NCI-H1694 treated with DMSO at 0.1 percent for 48 hours (cell line): ENCODE data around the gene ACAP2.
A peak's percentile ranks its signal among the peaks of the same experiment; 100 is the strongest.
"Not testable (repeated sequence)": the region's sequence is repeated elsewhere in the genome, so short reads cannot be mapped to it uniquely, and the experiment has no call there.

Source experiments
- DNase-seq: peaks from one replicate; lab custom pipeline; 2025; lab: John Stamatoyannopoulos, UW

The ACAP2 gene

DNA sequence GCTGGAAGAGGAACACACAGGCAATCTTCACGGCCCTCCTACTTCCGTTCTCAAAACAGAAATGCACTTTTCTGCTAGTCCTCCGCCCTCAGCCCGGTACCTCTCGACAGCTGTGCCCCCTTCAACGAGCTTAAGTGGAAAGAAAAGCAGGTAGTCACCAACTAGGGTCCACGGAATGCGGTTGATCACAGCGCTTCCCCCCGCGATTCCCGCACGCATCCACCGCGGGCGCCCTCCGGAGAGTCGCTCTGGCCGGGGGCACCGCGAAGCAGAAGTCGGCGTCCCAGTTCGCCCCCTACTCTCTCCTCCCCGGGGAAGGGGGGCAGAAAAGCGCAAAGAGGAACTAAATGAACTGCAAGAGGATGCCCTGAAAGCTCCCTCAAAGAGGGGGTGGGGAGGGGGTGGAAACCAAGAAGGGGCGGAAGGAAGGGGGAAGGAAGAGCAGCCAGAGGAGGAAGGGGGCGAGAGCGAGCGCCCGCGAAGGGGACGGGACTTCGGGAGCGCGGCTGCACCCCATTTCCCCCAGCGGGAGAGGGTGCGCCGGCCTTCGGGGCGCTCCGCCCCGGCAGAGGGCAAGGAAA, 738 bp downstream of the ACAP2 start:
- DNase-seq: peak; percentile 46

DNA sequence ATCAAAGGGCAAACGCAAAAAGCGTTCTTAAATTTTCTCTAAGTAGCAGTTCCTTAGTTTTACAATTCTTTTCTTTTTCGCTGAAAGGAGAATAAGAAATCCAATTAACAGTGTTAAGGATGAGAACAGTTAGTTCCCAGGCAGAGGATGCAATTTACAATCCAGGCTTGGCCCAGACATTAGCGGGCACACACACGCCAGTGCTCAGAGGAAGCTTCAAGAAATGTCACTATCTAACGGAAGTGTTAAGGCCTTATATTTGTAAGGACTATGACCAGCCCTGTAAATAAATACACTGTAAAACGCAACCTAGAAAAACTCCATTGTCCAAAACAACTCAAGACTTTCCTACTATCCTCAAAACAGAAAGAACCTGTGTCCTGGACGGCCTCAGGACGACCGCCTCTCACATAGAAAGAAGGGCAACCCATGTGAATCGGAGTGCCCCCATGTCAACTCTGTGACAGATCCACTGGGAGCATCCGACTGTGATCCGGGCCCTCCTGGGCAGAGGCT, 1.3 kb downstream of the ACAP2 start:
- DNase-seq: no peak

DNA sequence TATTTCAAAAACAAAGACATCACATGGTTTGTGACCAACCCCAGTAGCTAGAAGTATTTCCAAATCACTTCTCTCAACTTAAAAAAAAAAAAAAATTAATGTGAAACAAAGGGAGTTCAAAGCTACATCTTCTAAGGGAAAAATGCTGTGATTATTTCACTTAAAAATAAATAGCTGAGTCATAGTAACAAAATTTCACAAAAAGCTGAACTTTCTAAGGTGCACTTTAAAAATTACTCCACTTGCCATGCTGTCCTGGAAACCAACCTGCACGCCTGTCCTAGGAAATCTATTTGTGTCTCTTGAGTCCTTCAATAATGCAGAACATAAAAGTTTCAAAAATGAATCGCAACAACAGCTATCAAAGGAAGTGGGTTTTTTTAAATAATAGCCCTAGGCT, 1.8 kb downstream of the ACAP2 start:
- DNase-seq: no peak

DNA sequence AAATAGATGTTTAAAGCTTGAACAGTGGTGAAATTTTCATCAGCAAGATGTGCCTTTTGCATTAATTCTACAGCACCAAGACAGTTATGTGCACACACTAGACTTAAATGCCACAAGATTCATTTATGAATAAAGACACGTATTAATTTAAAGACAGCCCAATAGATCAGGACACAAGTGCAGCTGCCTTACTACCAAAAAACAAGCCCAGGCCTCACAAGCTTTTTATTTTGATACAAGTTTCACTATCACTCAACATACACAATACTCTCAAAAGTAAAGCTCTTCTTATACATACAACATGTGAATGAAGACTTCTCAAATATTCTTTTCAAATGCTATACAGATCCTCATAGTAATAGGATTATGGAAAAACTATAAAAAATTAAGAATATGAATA, 2.4 kb downstream of the ACAP2 start:
- DNase-seq: no peak

DNA sequence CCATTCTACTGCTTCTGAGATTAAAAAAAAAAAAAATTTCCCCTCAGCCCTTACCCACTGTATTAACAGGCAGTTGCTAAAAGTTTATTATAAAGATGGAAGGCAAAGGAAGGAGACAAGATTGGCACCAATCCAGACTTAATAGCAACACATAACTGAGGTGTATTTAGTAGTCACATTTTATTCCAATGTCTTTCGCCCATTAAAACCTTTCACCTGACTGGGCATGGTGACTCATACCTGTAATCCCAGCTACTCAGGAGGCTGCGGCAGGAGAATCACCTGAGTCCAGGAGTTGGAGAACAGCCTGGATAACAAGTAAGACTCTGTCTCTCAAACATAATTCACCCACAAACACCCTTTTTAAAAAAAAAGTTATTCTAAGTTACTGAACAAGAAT, 4.4 kb downstream of the ACAP2 start:
- DNase-seq: no peak

DNA sequence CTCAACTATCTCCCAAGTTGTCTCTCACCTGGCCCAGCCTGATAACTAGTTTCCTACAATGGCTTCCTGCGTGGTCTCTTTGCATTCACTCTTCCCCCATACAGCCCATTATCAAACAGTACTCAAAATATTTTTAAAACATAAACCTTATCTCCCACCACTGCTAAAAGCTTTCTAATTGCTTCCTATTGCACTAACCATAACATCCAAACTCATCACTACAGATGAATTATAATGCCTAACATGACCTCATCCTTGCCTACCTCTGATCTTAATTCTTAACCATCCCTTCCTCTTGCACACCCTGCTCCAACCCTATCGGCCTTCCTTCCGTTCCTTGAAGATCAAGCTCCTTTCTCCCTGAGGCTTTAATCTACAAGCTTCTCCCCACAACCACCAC, 17.0 kb downstream of the ACAP2 start:
- DNase-seq: no peak

DNA sequence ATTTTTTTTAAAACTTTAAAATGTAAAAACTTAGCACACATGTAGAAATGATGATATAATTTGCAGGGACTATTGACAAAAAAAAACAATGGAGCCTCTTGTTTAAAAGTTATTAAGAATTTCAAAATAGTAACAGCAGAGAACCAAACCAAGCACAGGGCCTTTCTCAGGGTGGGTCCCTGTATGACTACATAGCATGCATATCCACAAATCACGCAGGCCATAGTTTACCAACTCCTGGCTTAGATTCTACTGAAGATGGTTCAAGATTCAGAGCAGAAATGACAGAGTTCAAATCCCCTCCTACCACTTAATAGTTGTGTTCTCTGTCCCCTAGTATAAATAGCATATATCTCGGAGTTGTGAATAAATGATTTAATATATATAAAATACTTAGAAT, 19.0 kb downstream of the ACAP2 start:
- DNase-seq: no peak

DNA sequence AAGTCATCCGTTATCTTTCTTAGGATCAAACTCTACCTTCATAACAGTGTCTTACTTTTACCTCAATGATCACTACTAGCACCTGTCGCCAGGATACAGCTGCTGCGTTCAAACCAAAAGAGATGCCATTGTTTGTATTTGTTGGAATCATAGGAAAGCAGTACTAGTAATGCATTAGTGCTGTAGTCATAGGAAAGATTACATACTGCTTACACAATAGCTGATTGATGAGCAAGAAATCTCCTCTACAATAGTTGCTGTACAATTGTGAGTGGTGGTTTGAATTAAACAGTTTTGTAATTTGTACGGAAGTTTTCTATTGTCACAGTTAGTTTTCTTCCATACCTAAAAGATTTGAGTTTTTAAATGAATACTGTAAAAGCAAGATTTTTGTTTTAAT, 21.4 kb downstream of the ACAP2 start:
- no peak for DNase-seq

DNA sequence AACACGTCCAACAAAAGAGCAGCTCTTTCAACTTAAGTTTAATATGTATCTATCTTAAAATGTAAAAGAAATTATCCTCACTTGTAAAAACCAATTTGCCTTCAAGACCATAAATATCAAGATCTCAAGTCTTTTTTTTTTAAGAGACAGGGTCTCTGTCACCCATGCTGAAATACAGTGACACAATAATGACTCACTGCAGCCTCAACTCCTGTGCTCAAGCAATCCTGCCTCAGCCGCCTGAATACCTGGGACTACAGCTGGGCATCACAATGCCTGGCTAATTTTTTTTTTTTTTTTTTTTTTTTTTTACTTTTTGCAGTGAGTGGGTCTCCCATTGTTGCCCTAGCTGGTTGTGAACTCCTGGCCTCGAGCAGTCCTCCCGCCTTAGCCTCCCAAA, 26.0 kb downstream of the ACAP2 start:
- DNase-seq: no peak

DNA sequence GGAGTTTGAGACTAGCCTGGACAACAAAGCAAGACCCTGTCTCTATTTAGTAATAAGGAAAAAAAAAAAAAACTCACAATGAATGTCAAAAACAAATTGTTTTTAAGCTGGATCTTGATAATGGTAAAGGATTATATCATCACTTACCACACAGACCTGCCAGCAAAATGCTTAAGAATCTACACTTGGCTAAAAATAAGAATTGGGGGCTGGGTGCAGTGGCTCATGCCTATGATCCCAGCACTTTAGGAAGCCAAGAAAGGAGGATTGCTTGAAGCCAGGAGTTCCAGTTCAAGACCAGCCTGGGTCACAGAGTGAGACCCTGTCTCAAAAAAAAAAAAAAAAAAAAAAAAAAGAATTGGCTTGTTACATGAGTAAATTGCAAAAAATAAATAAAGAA, 31.0 kb downstream of the ACAP2 start:
- no peak for DNase-seq

DNA sequence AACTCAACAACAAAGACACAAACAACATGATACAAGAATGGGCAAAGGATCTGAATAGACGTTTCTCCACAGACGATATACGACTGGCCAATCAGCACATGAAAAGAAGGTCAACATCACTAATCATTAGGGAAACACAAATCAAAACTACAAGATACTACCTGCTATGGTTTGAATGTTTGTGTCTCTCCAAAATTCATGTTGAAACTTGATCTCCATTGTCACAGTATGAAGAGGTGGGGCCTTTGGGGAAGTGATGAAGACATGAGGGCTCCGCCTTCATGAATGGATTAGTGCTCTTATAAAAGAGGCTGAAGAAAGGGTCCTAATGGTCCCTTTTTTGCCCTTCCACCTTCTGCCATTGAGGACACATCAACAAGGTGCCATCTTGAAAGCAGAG, 32.3 kb downstream of the ACAP2 start:
- no peak for DNase-seq

DNA sequence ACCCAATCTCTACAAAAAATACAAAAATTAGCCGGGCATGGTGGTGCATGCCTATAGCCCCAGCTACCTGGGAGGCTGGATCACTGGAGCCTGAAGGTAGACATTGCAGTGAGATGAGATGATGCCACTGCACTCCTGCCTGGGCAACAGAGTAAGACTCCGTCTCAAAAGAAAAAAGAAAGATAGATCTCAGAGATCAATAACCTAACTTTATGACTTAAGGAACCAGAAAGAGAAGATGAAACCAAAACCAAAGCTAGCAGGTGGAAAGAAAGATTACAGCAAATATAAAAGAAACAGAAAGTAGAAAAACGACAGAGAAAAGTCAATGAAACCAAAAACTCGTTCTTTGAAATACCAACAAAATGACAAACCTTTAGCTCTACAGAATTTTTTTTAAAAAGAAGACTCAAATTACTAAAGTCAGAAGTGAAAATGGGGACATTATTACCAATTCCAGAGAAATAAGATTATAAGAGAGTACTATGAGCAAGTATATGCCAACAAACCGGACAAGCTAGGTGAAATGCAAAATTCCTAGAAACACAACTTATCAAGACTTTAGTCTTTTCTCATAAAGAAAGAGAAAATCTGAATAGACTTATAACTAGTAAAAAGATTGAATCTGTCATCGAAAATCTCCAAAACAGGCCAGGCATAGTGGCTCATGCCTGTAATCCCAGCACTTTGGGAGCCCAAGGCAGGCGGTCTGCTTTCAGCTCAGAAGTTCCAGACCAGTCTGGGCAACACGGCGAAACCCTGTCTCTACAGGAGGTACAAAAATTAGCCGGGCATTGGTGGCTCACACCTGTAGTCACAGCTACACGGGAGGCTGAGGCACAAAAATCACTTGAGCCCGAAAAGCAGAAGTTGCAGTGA, 35.0 kb downstream of the ACAP2 start:
- no peak for DNase-seq

DNA sequence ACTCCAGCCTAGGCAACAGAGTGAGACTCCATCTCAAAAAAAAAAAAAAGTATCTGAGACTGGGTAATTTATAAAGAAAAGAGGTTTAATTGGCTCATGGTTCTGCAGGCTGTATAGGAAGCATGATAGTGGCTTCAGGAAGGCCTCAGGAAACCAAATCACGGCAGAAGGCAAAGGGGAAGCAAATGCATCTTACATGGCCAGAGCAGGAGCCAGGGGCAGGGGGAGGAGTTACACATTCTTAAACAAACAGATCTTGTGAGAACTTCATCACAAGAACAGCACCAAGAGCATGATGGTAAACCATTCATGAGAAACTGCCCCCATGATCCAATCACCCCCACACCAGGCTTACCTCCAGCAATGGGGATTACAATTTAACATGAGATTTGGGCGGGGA, 37.2 kb downstream of the ACAP2 start:
- no peak for DNase-seq

DNA sequence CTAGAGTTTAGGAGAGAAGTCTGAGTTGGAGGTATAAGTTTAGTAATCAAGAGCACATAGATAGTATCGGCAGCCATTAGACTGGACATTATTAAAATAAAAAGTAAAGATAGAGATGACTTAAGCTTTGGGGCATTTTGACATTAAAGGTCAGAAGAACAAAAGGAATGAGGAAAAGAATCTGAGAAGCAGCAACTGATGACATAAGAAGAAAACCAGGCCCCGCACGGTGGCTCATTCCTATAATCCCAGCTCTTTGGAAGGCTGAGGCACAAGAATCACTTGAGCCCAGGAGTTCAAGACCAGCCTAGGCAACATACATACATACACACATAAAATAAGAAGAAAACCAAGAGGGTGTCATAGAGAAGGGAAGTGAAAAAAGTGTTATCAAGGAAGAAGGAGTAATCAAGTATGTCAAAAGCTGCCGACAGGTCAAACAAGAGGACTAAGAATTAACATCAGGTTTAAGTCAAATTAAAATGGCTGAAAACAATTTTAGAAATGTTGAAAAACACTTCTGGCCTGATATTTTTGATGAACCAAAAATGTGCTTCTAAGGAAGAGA, 38.9 kb downstream of the ACAP2 start:
- no peak for DNase-seq

DNA sequence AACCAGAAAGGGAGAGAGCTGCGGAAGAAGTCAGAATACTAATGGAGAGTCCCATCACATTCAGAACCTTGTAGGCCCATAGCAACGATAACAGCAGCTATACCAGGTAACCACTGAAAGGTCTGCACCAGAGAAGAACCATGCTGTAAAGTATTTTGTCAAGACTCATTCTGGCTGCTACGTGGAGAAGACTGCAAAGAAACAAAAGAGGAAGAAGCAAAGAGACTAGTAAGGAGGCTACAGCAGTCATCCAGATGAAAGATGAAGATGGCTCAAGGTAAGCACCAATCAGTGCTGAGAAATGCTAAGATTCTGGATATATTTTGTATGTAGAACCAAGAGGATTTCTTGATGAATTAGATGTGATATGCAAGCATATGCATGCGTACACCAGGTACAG, 39.6 kb downstream of the ACAP2 start:
- no peak for DNase-seq

DNA sequence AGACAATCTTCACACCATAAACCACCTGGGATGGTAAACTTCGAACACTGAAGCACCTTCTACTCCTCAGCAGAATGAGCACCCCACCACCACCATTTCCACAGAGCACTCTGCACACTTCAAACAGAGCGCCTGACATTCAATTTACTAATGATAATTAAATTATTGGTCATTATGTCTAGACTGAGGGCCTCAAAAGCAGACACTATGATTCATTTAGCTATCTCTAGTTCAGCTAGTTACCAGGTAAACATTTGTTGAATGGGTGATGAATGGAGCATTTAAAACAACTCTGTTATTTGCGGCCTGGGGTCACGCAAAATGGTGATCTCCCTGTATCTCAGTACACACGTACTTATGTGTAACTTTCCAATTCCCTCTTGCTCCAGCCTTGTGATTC, 40.9 kb downstream of the ACAP2 start:
- no peak for DNase-seq

DNA sequence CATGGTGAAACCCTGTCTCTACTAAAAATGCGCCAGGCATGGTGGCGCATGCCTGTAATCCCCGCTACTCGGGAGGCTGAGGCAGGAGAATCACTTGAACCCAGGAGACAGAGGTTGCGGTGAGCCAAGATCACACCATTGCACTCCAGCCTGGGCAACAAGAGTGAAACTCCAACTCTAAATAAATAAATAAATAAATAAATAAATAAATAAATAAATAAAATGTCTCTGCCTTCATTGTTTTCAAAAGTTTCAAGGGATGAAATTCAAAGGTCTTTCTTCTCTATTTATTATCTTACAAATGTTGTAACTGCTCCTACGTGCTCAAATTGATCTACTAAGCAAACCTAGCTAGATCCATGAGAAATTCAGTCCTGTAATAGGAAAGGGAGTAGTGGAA, 44.4 kb downstream of the ACAP2 start:
- DNase-seq: not testable (repeated sequence)

DNA sequence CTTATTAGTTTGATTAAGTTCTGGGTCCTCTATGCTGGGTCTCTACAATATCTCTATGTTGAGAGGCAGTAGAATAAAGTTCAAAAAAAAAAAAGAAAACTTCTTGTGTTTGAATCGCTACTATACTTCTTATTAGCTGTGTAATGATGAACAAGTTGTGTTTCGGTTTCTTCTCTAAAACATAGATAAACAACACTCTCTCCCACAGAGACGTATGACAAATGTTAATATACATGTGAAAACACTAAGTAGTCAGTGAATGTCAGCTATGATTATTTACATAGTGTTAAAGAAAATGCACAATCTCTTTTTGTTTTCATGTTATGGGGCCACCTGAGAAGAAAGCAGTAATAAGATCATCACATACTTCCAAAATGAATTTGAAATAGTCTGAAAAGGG, 45.3 kb downstream of the ACAP2 start:
- no peak for DNase-seq

DNA sequence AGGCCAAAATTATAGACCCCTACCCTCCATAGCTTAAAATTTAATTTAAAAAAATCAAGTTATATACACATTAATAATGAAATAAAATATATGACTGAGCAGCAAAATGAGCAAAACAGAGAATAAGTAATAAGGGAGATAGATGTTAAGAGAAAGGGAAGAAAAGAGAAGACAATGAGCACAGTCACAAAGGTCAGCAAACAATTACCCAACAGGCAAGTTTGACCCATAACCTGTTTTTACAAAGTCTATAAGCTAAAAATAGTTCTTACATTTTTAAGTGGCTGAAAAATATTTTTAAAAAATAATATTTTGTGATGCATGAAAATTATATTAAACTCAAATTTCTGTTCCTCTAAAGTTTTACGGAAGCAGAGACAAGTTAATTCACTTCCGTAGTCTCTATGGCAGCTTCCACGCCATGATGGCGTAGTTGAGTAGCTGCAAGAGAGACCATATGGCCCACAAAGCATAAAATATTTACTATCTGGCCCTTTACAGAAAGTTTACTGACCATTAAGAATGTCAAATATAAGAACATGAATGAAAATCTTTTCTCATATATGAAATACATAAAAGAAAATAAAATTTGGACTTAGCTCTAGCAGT, 47.5 kb downstream of the ACAP2 start:
- DNase-seq: no peak

DNA sequence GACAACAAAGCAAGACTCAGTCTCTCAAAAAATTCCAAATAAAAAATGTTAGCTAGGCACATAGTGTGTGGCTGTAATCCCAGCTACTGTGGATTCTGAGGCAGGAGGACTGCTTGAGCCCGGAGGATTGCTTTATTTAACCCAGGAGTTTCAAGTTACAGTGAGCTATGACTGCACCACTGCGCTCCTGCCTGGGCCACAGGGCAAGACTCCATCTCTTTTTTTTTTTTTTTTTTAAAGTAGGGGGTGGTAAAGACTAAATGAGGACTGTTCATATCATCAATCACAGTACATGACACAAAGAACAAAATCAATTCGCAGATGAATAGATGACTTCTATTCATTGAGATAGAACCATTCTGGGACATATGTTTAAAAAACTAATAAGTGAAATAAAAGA, 48.1 kb downstream of the ACAP2 start:
- no peak for DNase-seq

DNA sequence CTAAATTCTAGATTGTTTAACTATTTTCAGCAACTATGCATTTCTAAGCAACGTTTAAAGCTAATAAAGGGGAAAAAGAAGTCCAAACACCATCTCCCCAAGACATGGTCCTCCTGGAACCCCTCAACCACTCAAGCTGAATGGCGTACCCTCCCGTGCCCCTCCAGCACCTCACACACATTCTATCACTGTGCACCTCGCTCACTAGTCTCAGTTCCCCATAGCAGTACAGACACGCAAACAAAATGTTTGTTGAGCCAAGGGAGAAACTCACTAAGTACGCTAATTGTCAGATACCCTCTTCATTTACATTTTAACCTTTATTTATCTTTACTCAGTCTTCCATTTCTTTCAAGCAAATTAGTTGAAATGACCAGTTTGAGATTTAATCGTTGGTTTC, 48.8 kb downstream of the ACAP2 start:
- DNase-seq: no peak

DNA sequence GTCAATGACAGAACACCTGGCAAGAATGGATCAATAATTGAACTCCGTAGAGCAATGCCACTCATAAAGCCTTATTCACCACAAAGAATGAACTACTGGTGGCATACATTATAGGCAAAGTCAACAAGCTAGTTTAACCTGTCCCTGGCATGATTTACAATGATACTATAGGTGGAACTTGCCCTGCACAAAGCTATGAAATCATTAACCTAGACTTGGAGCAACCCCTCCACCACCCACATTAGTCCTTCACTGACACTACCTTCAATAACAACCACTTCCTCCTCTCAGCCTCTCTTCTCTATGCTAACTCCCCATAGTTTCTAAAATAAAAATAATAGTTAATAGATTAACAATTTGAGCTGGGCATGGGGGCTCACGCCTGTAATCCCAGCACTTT, 54.4 kb downstream of the ACAP2 start:
- no peak for DNase-seq

DNA sequence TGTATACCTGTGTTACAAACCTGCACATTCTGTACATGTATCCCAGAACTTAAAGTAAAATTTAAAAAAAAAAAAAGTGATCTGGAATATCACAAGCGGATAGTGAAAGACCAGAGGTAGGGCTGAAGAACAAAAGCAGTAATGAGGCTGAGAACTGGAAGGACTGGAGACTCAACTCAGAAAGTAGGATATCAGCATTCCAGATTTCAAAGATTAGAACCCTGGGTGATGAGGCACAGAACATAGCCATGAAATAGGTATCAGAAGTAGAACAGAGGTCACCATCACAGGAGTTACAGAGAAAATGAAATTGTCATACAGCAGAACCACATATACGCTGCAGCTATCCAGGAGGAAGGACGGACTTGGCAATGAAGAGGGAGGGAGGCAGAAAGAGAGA, 56.1 kb downstream of the ACAP2 start:
- no peak for DNase-seq
